Kidney capillary endothelial cell (primary cell): Measurements from ENCODE around the gene GRK5.
"Not testable (repeated sequence)": the region's sequence is repeated elsewhere in the genome, so short reads cannot be mapped to it uniquely, and the experiment has no call there.

ENCODE experiments used
- DNase-seq: peaks from one replicate; pipeline ENCODE4 v3.0.0-alpha.2; 2018; ENCODE audit warnings: low spot score

The GRK5 gene

DNA sequence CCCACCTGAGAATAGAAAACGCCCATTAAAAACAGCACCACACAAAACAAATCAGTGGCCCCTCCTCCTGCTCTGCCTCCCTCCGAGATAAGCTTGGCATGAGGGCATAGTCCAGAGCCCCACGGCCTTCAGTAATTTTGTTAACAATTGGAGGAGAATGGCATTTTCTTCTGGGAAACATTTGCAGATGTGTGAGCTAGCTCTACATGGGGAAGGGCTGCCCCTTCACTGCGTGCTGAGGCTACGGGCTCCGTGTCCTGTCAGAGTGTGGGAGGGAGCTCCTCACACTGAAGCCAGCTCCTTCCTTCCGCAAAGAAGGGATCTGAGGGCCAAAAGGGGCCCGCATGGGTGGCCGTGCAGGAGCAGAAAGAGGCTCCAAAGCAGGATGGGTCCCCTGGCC, 15.2 kb downstream of the GRK5 start:
- no peak for DNase-seq

DNA sequence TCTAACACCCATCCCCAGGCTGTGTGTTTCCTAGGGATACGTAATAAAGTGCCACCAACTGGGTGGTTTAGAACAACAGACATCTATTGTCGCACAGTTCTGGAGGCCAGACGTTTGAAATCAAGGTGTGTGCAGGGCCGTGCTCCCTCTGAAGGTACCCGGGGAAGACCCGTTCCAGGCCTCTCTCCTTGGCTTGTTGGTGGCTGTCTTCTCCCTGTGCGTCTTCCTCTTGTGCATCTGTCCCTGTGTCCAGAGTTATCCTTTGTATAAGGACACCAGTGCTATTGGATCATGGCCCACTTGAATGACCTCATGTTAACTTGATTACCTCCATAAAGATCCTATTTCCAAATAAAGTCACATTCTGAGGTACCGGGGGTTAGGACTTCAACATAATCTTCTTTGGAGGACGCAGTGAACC, 15.6 kb downstream of the GRK5 start:
- DNase-seq = no peak

DNA sequence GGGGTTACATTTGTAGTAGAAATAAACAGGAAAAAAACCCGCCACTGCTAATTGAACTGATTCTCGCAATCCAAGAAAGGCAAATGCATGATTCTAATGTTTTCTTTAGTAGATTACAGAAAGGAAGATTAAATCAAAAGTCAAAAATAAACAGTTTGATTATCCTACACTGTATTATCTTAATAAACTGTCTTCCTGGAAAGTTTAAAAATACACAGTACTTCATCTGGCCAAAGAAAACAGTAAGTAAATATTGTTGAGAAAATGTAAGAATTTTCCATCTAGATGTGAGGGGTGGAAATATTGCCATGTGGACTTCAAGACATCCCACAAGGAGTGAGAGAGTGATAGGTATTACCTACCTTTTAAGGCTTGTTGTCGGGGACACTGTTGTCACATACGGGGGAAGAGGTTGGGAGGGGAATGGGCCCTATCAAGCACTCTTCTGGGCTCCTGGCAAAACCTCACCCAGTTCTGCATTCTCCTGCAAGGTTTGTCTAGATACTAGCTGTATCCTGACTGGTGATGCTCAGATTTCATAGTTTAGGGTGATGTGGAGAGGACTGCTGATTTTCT, 17.8 kb downstream of the GRK5 start:
- DNase-seq = no peak

DNA sequence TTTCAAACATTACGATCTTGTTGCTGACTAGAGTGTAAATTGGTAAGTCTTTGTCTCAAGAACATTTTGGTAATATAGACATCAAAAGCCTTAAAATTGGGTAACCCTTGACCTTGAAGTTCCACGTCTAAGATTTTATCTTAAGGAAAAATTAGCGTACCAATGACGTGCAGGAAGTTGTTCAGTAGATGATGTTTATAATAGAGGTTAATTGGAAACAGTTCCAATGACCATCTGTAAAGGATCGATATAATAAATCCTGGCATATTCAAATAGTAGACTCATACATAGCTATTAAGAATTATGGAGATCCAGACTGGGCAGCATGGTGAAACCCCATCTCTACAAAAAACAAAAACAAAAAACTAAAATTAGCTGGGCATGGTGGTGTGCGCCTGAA, 20.5 kb downstream of the GRK5 start:
- no peak for DNase-seq

DNA sequence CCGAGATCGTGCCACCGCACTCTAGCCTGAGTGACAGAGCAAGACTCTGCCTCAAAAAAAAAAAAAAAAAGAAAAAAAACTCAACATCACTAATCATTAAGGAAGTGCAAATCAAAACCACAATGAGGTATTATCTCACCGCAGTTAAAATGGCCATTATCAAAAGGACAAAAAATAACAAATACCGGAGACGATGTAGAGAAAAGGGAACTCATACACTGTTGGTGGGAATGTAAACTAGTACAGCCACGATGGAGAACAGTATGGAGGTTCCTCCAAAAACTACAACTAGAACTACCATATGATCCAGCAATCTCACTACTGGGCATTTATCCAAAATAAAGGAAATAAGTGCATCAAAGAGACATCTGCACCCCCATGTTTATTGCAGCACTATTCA, 24.3 kb downstream of the GRK5 start:
- no peak for DNase-seq

DNA sequence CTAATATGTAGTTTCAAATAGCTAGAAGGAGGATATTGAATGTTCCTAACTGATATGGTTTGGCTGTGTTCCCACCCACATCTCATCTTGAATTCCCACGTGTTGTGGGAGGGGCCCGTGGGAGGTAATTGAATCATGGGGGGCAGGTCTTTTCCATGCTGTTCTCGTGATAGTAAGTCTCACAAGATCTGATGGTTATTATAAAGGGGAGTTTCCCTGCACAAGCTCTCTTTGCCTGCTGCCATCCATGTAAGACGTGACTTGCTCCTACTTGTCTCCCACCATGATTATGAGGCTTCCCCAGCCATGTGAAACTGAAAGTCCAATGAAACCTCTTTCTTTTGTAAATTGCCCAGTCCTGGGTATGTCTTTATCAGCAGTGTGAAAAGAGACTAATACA, 25.1 kb downstream of the GRK5 start:
- not testable (repeated sequence) for DNase-seq

DNA sequence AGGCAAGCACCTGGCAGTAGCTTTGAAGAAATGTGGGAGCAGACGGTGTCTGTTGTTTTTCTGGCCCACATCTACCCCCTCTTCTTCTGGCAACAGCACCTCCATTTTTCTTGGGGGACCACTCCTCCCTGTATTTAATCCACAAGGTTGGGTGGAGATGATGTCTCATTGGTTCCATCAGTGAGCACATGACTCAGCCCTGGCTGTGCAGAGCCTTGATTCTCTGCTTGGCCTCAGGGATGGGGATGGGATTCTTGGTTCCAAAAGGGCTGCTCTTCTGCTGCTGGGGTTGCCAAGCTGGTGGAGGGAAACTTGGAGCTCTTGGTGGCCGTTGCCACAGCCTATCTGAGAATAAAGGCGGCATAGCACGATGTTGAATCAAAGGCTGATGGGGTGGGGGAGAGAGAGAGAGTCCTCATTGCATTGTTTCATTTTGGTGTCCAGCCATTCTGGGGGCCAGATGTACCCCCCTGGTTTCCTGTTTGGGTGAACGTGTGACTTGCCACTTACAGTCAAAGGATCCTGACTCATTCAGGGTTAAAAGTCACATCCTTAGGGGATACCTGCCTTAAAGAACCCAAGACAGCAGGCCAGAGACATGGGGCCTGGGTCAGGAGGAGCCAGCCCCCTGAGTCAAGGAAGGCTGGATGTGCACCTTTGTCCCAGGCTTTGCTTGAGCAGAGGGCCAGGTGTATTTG, 25.9 kb downstream of the GRK5 start:
- peak; percentile 95 for DNase-seq

DNA sequence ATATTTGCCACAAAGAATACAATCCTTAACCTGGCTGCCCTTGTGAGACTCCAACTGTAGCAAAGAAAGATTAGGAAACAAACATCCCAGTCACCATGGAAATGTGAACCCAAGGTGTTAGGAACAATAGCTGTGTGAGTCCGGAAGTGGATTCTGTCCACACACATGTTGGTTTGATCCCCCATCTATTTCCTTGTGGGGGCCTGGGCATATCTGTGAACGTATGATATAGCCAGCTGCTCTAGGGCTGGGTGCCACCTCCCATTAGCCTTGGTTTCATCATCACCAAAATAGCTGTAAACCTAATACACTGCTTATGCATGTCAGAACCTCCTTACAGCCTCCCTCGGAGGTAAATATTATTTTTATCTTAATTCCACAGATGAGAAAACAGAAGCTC, 26.4 kb downstream of the GRK5 start:
- peak; percentile 61 for DNase-seq

DNA sequence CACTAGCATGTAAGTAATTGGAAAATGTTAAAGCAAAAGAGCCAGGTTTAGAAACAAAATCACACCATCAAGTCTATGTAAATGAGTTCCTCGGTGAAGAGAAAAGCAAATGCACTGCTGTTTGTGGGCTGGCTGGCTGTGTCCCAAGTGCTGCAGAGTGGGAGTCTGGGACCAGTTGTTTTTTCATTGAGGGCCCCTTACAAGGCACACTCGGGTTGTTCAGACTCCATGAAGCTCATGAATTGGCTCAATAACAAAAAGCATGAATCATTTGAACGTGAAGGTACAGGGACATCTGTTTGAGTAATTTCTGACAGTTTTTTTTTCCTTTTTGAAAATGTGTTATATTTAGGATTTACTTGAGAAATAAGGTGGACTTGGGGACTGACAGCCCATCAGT, 28.0 kb downstream of the GRK5 start:
- no peak for DNase-seq

DNA sequence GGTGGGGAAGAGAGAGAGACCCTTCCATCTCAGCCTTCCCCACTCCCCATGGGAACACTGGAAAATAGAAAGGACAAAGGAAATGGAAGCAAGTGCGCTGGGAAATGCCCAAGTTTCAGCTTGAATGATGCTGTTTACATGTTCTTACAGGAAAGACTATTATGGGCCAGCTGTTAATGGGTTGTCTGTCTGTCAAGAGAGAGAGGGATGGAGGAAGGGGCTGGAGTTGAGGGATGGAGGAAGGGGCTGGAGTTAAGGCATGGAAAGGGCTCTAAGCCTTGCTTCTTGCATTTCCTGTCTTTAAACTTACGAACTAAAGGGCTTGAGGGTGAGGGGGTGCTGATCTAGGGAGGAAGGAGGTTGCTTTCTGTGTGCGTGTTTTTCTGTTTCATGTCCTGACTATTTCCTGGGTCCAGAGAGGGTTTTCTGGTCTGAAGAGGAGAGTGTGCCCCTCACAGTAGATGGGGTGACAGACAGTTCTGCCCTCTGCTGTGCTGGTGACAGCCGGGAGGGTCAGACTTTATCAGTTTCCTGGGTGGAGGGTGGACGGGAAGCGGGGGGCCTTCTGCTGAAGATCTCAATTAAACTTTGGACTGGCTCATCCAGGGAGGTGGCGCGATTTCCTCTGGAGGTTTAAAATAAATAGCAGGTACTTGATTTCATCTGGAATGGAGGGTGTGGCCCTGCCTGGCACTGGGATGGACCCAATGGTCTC, 30.5 kb downstream of the GRK5 start:
- DNase-seq = no peak

DNA sequence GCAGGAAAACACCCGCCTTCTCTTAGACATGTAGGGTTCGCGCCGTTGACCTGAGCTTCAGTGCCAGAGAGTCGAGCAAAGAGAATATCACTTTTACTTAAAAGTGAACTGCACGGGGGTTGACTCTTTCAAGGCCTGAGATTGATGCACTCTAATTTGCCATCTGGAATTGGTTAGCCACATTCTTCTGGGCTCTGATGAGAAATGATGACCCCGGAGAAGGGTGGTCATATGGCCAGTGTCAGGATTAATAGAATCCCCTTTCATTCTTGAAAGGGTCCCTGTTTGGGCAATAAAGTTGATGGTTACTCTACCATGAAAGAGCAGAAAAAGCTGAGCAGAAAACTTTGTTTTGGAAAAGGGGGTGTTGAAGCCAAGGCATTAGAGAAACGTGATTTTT, 31.2 kb downstream of the GRK5 start:
- no peak for DNase-seq

DNA sequence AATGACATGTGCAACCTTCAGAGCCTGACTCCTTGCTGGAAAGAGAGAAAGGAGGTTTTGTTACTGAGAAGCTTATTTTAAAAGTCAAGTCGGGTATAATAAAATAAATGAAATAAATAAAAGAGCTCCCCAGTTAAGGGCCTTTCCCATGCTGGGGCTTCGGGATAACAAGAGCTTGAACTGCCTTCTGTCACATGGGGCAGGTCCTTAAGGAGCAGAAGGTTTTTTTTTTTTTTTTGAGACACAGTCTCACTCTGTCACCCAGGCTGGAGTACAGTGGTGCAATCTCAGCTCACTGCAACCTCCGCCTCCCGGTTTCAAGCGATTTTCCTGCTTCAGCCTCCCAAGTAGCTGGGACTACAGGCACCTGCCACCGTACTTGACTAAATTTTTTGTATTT, 31.6 kb downstream of the GRK5 start:
- not testable (repeated sequence) for DNase-seq

DNA sequence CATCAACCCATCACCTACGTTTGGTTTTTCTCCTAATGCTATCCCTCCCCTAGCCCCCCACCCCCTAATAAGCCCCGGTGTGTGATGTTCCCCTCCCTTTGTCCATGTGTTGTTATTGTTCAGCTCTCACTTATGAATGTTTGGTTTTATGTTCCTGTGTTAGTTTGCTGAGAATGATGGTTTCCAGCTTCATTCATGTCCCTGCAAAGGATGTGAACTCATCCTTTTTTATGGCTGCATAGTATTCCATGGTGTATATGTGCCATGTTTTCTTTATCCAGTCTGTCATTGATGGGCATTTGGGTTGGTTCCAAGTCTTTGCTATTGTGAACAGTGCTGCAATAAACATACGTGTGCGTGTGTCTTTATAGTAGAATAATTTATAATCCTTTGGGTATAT, 32.3 kb downstream of the GRK5 start:
- not testable (repeated sequence) for DNase-seq

DNA sequence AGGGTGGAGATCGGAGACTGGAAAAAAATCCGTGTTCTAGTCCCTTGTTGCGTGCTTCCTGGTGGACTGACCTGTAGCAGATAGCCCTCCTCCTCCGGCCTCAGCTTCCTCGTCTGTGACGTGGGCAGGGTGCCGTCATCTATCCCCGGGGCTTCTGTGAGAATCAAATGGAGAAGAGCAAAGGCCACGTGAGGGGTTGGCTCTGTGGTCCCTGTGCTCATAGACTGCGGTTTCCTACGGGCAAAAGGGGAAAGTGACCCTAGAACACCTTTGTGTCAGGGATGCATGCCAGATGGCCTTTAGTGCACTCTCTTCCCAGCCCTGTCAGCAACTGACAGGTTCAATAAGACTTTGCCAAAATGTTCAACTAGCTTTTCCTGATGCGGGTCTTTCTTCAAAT, 33.7 kb downstream of the GRK5 start:
- DNase-seq = no peak

DNA sequence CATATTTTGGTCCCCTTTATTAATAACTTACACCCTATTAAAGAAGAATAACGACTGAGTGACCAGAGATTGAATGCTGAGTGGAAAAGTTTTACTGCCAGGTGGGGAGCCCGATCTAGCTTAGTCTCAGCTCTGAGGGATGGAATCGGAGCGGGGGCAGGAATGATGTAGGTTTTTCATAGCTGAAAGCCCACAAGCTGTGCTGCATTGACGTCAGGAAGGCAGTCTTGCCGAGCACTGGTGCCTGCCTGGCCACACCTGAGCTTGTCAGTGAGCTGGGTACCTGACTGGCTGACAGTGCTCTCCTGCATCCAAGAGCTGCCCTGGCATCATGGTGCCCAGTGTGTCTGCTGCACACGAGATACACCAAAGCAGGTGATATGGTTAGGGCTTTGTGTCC, 34.8 kb downstream of the GRK5 start:
- no peak for DNase-seq

DNA sequence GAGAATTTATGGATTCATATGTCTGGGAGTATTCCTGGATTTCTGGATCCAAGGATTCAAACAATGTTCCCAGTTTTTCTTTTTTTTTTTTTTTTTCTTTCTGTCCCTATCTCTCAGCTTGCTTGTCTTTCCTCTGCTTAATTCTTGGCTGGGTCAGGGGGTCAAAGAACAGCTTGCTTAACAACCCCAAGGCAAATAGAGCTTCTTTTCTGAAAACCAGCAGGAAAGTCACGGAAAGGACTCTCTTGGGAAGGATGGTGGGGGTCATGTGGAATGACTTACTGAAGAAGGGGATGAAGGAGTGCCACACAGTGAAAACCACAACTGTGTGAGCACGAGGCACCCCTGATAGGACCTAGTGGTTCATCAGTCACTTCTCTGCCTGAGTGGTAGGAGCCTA, 36.1 kb downstream of the GRK5 start:
- no peak for DNase-seq

DNA sequence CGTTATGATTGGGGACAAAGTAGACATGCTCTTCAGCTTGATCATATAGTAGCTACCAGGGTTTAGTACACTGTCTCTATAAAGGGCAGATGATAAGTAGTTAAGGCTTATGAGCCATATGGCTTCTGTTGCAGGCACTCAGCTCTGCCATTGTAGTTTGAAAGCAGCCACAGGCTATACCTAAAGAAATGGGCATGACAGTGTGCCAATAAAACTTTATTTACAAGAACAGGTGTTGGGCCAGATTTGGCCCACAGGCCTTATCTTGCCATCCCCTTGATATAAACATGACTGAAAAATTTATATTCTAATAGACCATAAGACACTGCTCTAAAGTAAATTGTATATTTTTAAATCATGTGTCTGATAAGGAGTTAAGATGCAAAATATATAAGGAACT, 36.6 kb downstream of the GRK5 start:
- no peak for DNase-seq

DNA sequence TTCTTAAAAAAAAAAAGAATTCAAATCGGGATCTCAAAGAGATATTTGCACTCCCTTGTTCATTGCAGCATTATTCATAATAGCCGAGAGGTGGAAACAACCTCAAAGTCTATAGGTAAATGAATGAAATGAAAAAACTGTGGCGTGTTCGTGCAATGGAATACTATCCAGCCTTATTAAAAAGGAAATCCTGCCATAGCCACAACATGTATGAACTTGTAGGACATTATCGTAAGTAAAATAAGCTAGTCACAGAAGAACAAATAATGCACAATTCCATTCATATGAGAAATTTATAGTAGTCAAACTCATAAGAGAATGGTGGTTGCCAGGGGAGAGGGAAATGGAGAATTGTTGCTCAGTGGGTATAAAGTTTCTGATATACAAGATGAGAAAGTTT, 37.9 kb downstream of the GRK5 start:
- no peak for DNase-seq

DNA sequence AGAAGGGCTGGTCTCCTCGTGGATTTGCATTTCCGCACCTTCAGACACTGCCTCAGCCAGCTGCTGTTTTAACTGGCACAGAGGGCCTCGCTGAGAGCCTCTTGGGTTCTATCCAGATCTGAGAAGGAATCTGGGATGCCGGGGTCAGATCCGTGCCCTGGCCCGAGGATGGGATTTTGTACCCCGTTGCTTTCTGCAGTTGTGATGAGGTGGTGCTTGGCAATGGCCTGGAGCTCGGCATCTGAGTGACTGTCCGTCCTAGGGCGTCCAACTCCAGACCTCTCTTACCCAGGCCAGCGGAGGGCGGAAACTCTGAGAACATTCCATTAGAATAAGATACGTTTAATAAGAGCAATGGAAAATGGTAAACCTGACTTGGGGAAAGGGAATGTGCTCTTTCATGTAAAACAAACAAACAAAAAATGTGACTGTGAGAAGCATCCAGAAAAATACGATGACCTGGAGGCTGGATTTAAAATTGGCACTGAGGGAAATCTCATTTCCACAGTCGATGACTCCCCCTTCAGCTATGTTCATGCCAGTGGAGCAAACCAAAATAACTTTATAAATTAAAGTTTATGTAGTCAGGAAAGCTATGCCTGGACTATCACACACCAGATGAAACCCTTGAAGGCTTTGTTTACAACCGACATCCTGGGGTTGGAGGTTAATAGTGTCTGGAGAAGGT, 39.6 kb downstream of the GRK5 start:
- DNase-seq = no peak

DNA sequence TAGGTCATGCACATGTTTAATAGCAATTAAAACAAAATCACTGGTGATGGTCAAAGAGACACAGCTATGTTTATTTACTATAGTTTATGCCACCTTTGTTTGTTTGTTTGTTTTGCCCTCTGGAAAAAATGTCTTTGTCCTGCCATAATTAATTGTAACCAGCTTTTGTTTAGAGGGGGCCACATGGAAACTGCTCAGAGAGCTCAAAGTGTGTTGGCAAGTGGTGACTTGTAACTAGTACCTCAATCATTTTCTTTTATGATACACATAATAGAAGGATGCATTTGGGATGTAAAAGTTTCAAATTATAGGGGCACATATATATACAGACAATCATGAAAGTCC, 40.2 kb downstream of the GRK5 start:
- DNase-seq = no peak

DNA sequence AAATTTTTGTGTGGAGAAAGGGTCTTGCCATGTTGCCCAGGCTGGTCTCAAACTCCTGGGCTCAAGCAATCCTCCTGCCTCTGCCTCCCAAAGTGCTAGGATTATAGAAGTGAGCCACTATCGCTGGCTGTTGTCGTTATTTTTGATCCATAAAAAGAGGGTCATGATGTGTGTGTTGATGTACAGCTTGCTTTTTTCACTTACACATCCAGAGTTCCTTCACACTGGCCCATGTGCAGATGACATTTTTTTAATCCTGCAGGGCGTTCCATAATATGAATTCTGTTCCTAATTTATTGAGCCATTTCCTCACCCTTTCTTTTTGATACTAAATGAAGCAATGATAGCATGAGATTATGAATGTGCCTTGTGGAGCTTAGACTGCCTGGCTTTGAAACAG, 40.8 kb downstream of the GRK5 start:
- DNase-seq = no peak

DNA sequence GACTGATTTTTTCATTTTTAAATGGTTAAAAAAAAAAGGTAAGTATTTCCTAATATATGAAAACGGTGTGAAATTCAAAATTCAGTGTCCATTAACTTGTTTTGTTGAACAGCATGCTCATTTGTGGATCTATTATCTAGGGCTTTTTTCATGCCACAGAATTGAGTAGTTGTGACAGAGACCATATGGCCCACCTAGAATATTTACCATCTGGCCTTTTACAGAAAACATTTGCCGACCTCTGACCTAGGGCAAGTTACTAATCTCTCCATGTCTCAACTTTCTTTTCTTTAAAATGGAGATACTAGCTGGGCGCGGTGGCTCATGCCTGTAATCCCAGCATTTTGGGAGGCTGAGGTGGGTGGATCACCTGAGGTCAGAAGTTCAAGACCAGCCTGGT, 41.3 kb downstream of the GRK5 start:
- DNase-seq = no peak

DNA sequence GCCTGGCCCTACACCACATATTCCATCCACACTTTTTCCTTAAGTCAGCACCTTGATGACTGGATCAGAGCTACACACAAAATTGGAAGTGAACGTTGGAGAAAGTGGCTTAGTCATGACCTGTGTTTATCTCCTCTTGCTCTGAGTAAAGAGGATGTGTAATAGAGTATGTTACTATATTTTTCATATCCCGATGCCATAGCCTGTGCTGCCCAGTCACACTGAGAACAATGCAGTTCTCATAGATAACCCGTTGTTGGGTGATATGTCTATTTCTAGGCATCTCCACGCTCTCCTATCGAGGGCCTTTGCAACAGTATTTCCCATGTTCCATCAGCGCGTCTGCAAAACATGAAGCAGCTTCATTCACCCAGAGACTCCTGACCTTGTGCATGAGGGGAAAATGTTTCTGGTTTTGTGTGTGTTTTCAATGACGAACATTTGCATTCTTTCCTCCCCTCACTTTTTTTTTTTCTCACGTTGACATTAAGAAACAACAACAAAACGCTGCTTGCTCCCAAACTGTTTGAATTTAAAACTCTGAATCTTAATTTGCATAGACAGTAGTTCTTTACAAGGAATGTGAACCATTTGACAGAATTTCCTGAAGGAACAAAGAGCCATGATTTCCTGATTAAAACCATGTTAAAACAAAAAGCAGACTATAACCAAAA, 43.4 kb downstream of the GRK5 start:
- DNase-seq = peak; percentile 89
